GM12872 (cell line): ENCODE data around the gene HLA-B.

Experiments
- CTCF ChIP-seq: IDR thresholded peaks from 3 replicates; pipeline ENCODE4 v1.5.1; 2011; ENCODE audit warnings: low read depth, mild to moderate bottlenecking, low read length, moderate library complexity; ENCODE audit not compliant: insufficient read depth

Gene HLA-B

GRCh38 chr6:31349301-31349700 is 7.7 kb downstream of the HLA-B start:
- TF ChIP-seq CTCF = no peak

GRCh38 chr6:31345026-31345730 is 11.8 kb downstream of the HLA-B start:
- no peak for TF ChIP-seq CTCF

GRCh38 chr6:31340228-31340627 is 16.8 kb downstream of the HLA-B start:
- no peak for TF ChIP-seq CTCF

GRCh38 chr6:31339210-31339609 is 17.8 kb downstream of the HLA-B start:
- no peak for TF ChIP-seq CTCF

- TF ChIP-seq CTCF = no peak
Measured at GRCh38 chr6:31336896-31337496, 20.0 kb downstream of the HLA-B start.

GRCh38 chr6:31332637-31333602 is 24.1 kb downstream of the HLA-B start:
- TF ChIP-seq CTCF = no peak

GRCh38 chr6:31328355-31328960 is 28.5 kb downstream of the HLA-B start:
- TF ChIP-seq CTCF = no peak
